Aorta (tissue), 5 donors: ENCODE measurements around the gene CCDC57. TPM values are rescaled to one million over a fixed set of nuclear protein-coding genes. Genes with fewer than 3 reads are reported as not detected.

Experiments used
- ATAC-seq: fragments of 200-7000 bp; cut with Tn5 transposase; one replicate; pipeline ENCODE4 v1.9.1; 2022; ENCODE audit warnings: moderate library complexity; ENCODE audit not compliant: low FRiP score
- DNase-seq, 2 donors: peaks; one replicate each; pipeline ENCODE4 v3.0.0-alpha.2; 2020
- H3K27ac ChIP-seq, 2 donors: one replicate each; pipeline ENCODE4 v1.5.1; 2013; ENCODE audit warnings: low read length in 2 of 2, mild to moderate bottlenecking in 2 of 2, moderate library complexity in 2 of 2, control low read depth in 1 of 2, inconsistent platforms in 1 of 2, low read depth in 1 of 2
- H3K27me3 ChIP-seq, 2 donors: one replicate each; pipeline ENCODE4 v1.6.1; 2013; ENCODE audit warnings: control low read depth in 1 of 2, low read length in 1 of 2, mild to moderate bottlenecking in 1 of 2, moderate library complexity in 1 of 2; ENCODE audit not compliant: insufficient read depth in 2 of 2, control insufficient read depth in 1 of 2
- H3K36me3 ChIP-seq, 2 donors: one replicate each; pipeline ENCODE4 v1.6.1; 2013; ENCODE audit warnings: control low read depth in 1 of 2, low read length in 1 of 2, mild to moderate bottlenecking in 1 of 2; ENCODE audit not compliant: insufficient read depth in 2 of 2, control insufficient read depth in 1 of 2
- H3K4me1 ChIP-seq, 2 donors: one replicate each; pipeline ENCODE4 v1.6.1; 2013; ENCODE audit warnings: low read length in 2 of 2, control low read depth in 1 of 2, mild to moderate bottlenecking in 1 of 2, moderate library complexity in 1 of 2; ENCODE audit not compliant: insufficient read depth in 2 of 2, control insufficient read depth in 1 of 2
- H3K4me3 ChIP-seq, 2 donors: one replicate each; pipeline ENCODE4 v1.5.1; 2013; ENCODE audit warnings: low read length in 2 of 2, control low read depth in 1 of 2, mild to moderate bottlenecking in 1 of 2
- H3K9me3 ChIP-seq: one replicate; pipeline ENCODE4 v1.6.1; 2013; ENCODE audit warnings: mild to moderate bottlenecking, low read length; ENCODE audit not compliant: control insufficient read depth
- WGBS, 2 donors: extraction: QIAGEN DNeasy Blood & Tissue Kit; methylation state at CpG; one replicate each; pipeline ENCODE4 v1.1.7; 2013; 5-methylcytosine and 5-hydroxymethylcytosine counted together
- intact Hi-C, 2 donors: fragments of 100-400 bp; cut with DNase I; formaldehyde crosslinking; loops; one replicate each; pipeline versions ENCODE4 v1.14.2 to v1.15.0; 2022
- polyA plus RNA-seq, 2 donors: library from polyadenylated mRNA; stranded (reverse); fragments of 200-250 nt; gene quantifications; one replicate each; pipeline ENCODE4 v1.2.3, GENCODE V29; 2013
- total RNA-seq, 2 donors: library from RNA; stranded (reverse); fragmentation: NEBNext Ultra II Directional; extraction: Animal tissue kit (Norgen Biotek cat#: 25700); gene quantifications; one replicate each; pipeline ENCODE4 v1.2.1, GENCODE V29; 2021
- donor health status: healthy with polysubstance abuse.
- donor health status: Bipolar disorder and iron deficiency.
- donor health status: DM: no; HTN: no; CAD: no.
- donor health status: DM: no; HTN: no; CAD: no.
- donor health status: DM: yes; HTN: yes; CAD: no.

Gene CCDC57
- total and polyA plus RNA-seq, 4 donors, result 17.8 to 145 (median 42.3) TPM

DNA sequence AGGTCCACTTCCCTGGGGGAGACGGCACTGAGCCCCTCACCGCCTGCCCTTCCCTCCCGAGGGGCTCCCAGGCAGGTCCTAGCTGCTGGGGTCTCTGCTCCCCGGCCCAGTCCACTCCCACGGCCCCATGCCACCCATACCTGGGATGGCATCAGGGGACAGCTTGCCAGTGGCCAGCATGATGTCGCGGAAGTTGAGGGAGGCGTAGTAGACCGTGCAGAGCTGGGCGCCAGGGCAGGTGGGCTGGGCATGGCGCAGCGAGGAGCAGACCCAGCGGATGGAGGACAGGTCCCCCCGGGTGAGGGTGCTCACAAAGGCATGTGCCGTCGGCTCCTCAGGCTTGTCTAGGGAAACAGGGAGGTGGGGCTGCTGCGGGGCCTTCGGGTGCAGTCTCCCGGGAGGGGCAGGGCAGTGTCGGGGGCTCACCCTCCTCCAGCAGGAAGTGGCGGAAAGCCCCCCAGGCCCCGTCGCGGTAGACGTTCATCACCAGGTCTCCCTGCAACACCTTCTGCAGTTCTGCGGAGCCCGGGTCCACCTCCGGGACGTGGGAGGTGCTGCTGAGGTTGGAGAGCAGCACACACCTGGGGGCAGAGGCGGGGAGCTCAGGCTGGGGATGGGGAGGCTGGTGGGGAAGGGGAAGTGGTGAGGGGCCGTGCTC, 128.1 kb downstream of the CCDC57 start:
- DNase-seq, result no peak
- H3K27ac ChIP-seq, result no peak overlapping the region
- intact Hi-C loops, result no loop called here
- no peaks in the 10 kb centered on the region for H3K9me3 ChIP-seq
- H3K4me3 ChIP-seq, result no peak overlapping the region
- H3K36me3 ChIP-seq, result peaks cover 0 to 22% of the 10 kb centered on the region in 2 donors
- H3K27me3 ChIP-seq, result no peaks in the 10 kb centered on the region
- ATAC-seq, result no peak
- H3K4me1 ChIP-seq, result no peaks in the 10 kb centered on the region
- 89 to 93% methylated on average over 30 to 31 of the region's 31 CpGs for WGBS, 2 donors

DNA sequence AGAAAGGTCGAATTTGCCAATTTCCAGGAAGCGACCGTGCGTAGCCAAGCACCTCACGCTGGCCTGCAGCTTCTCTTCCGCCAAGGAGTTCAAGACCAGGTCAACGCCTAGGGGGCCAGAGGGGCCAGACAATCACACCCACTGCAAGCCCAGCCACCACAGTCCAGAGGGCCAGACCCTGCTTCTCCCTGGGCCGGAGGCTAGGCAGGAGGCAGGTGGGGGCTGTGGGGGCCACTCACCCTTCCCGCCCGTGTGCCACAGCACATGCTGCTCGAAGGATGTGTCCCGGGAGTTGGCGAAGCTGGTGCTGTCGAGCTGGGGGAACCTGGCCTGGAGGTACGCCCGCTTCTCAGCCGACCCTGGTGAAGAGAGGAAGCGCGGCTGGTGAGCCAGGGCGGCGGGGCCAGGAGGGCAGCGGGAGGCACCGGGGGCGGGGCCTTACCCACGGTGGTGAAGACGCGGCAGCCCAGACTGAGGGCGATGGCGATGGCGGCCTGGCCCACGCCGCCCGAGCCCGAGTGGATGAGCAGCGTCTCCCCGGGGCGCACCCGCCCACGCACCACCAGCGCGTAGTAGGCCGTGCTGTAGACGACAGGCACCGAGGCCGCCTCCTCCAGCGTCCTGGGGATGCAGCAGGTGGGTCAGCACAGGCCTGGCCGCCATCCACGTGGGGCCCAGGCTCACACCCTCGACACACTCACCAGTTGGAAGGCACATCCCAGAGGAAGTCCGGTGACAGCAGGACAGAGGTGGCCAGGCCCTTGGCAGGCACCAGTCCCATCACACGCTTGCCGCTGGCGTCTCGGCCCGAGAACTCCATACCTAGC, 128.9 kb downstream of the CCDC57 start:
- Histone ChIP-seq H3K4me1 (no peaks in the 10 kb centered on the region), H3K36me3 (peaks cover 0 to 24% of the 10 kb centered on the region in 2 donors), H3K27ac (no peak overlapping the region), H3K4me3 (no peak overlapping the region), H3K27me3 (no peaks in the 10 kb centered on the region), H3K9me3 (no peaks in the 10 kb centered on the region)
- DNase-seq (no peak), ATAC-seq (no peak)
- intact Hi-C loops, result no loop called here
- WGBS, 2 donors, result 93% methylated on average over 54 to 55 of the region's 55 CpGs

DNA sequence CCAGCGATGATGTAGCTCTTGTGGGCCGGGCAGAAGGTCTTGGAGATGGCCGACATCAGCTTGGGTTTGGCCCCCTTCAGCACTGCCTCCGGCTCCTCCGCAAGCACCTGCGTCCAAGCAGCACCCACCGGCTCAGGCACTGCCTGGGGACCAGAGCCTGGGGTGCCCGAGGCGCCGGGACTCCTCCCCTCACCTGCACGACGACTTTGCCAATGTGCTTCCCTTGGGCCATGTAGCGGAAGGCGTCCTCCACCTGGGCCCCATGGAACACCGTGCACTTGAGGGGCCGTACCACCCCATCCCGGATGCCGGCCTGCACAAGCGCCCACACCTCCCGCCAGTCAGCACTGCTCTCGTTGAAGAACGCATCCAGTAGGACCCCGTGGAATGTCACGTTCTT, 129.6 kb downstream of the CCDC57 start:
- Histone ChIP-seq H3K4me1 (no peaks in the 10 kb centered on the region), H3K27ac (no peak overlapping the region), H3K36me3 (peaks cover 0 to 24% of the 10 kb centered on the region in 2 donors), H3K9me3 (no peaks in the 10 kb centered on the region), H3K4me3 (no peak overlapping the region), H3K27me3 (no peaks in the 10 kb centered on the region)
- WGBS, 2 donors, result 94% methylated on average over 24 of the region's 24 CpGs
- DNase-seq (no peak), ATAC-seq (no peak)
- intact Hi-C loops, result no loop called here

DNA sequence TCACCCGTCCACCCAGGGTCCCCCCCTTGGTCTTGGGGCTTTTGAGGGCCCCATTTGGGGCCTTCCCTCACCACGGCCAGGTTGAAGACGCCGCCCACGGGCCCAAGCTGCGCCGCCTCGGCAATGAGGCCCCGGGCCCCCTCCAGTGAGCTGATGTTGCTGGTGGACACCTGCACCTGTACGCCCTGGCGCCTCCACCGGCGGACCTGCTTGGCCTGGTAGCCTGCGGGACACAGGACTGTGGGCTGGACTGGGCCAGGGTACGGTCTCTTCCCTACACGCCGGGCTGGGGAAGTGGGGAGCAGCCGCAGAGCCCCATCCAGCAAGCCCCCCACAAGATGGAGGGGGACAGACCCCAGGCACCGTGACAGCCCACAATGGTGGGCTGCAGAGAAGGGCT, 130.2 kb downstream of the CCDC57 start:
- DNase-seq (no peak), ATAC-seq (no peak)
- Histone ChIP-seq H3K4me3 (no peak overlapping the region), H3K27ac (no peak overlapping the region), H3K4me1 (no peaks in the 10 kb centered on the region), H3K9me3 (no peaks in the 10 kb centered on the region), H3K27me3 (no peaks in the 10 kb centered on the region), H3K36me3 (peaks cover 0 to 24% of the 10 kb centered on the region in 2 donors)
- 89 to 93% methylated on average over 16 to 19 of the region's 19 CpGs for WGBS, 2 donors
- intact Hi-C loops, result no loop called here

DNA sequence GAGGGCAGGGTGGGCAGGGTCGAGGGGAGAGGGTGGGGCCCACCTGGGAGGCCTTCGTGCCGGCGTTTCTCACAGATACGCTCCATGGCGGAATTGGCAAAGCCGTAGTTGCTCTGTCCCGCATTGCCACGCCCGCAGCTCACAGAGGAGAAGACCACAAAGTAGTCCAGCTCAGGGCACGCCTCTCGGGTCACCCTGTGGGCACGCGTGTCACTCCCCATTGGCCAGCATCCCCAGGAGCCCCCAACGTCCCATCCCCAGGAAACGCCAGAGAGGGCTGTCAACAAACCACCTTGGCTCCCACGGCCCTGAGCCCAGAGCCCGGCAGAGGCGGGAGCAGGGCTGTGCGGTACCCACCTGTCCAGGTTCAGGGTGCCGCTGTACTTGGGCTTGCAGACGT, 130.7 kb downstream of the CCDC57 start:
- H3K27me3 ChIP-seq, result no peaks in the 10 kb centered on the region
- H3K4me3 ChIP-seq, result no peak overlapping the region
- intact Hi-C loops, result no loop called here
- DNase-seq, result no peak
- H3K27ac ChIP-seq, result no peak overlapping the region
- no peaks in the 10 kb centered on the region for H3K4me1 ChIP-seq
- ATAC-seq, result no peak
- peaks cover 0 to 23% of the 10 kb centered on the region in 2 donors for H3K36me3 ChIP-seq
- 90% methylated on average over 21 to 22 of the region's 22 CpGs for WGBS, 2 donors
- H3K9me3 ChIP-seq, result no peaks in the 10 kb centered on the region

DNA sequence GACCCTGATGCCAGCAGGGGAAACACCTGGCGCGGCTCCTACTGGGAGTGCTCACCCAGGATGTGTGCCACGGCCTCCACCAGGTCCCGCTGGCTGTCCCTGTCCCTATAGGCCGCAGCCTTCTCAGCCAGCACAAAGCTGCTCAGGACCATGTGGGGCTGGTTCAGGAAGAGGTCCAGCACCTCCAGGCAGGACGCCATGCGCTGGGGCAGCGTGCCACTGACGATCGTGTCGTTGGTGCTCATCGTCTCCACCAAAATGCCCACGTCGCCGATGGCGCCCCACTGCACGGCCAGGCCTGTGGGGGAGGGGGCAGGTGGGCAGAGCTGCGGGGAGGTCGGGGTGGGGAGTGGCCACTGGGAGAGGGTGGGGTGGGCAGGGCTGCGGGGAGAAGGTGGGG, 131.1 kb downstream of the CCDC57 start:
- Histone ChIP-seq H3K4me3 (no peak overlapping the region), H3K27ac (no peak overlapping the region), H3K4me1 (no peaks in the 10 kb centered on the region), H3K9me3 (no peaks in the 10 kb centered on the region), H3K27me3 (no peaks in the 10 kb centered on the region), H3K36me3 (peaks cover 0 to 21% of the 10 kb centered on the region in 2 donors)
- DNase-seq, result no peak
- ATAC-seq, result no peak
- WGBS, 2 donors, result 90% methylated on average over 17 to 20 of the region's 20 CpGs
- intact Hi-C loops, result no loop called here

DNA sequence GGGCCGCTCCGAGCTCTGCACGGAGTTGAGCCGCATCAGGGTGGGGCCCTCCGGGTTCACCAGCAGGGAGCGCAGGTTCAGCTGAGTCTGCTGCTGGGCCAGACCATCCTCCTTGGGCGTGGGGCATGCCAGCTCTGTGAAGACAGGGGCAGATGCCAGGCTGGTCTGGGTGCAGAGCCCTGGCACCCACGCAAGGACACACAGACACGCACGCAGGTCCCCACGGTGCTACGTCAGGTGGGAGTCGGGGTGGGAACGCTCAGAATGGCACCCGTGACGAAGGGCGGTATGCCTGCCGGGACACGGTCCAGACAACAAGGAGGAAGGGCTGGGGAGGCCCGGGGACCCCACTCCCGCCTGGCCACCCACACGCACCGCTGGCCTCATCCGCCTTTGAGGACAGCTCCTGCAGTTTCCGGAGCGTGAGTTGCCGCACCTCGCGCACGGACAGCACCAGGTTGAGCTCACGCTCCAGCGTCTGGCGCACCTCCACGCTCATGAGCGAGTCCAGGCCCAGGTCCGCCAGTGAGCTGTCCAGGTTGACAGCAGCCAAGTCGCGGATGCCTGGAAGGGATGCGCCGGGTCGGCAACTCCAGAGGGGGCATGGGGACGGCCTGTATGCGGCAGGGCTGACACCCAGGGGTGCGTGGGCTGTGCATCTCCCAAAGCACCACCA, 131.7 kb downstream of the CCDC57 start:
- intact Hi-C loops, result no loop called here
- no peak for ATAC-seq
- no peak for DNase-seq
- H3K36me3 ChIP-seq, result peaks cover 0 to 19% of the 10 kb centered on the region in 2 donors
- no peak overlapping the region for H3K4me3 ChIP-seq
- no peaks in the 10 kb centered on the region for H3K4me1 ChIP-seq
- H3K9me3 ChIP-seq, result no peaks in the 10 kb centered on the region
- WGBS, 2 donors, result 93 to 94% methylated on average over 43 to 44 of the region's 44 CpGs
- H3K27ac ChIP-seq, result no peak overlapping the region
- H3K27me3 ChIP-seq, result no peaks in the 10 kb centered on the region

DNA sequence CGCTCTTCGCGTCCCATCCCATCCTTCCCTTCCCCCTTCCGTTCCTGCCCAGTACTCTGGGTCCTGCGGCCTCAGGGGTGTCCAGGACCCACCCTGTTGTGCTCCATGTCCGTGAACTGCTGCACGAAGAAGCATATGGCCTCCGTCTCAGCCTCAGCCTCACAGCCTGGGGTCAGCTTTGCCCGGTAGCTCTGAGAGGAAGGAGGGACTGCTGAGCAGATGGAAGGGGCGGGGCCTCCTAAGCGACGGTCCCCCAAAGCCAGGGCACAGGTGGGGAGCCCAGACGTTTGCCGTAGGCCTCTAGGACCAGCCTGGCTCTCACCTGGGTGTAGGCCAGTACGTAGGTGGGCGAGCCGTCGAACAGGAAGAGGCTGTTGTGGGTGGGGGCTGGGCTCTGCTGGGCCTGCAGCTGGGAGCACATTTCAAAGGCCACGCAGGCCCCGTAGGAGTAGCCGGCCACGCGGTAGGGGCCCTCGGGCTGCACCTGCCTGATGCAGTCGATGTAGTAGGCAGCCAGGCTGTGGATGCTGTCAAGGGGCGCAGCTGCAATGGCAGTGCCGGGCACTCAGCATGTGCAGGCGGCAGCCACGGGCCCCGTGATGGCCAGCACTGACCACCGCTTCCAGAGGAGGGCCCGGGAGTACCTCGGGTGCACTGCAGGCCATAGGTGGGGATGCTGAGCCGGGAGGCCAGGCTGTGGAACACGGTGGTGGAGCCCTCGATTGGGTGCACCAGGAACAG, 132.4 kb downstream of the CCDC57 start:
- intact Hi-C loops, result no loop called here
- peaks cover 0 to 15% of the 10 kb centered on the region in 2 donors for H3K36me3 ChIP-seq
- H3K4me1 ChIP-seq, result no peaks in the 10 kb centered on the region
- ATAC-seq (no peak), DNase-seq (no peak)
- no peak overlapping the region for H3K27ac ChIP-seq
- no peaks in the 10 kb centered on the region for H3K9me3 ChIP-seq
- H3K4me3 ChIP-seq, result no peak overlapping the region
- no peaks in the 10 kb centered on the region for H3K27me3 ChIP-seq
- WGBS, 2 donors, result 91 to 92% methylated on average over 36 of the region's 36 CpGs
